ENCODE results near the gene EVA1A. TPM values are rescaled to one million over a fixed set of nuclear protein-coding genes. Genes with fewer than 3 reads are reported as not detected.

EVA1A gene
- total and polyA plus RNA-seq, 2 of the 8 experiments (the other 6 are each of a cell fraction or from before 2014, with no cell fraction given), result 2.4 to 4.3 TPM

GRCh38 chr2:75543446-75543845, 17.3 kb downstream of the EVA1A start (continued):
- TF ChIP-seq JUND (IDR thresholded peaks at IDR 0.05; ENCODE audit: low read length) (no peak), PHF8 (conservative IDR thresholded peaks at IDR 0.05; ENCODE audit: low read depth, low read length) (no peak), ZNF274 (IDR thresholded peaks at IDR 0.05; ENCODE audit: borderline replicate concordance, extremely low read depth, low read length) (no peak), HDAC6 (IDR thresholded peaks at IDR 0.05; ENCODE audit: low read depth, low read length) (no peak), MAX (IDR thresholded peaks at IDR 0.05) (no peak), ASH2L (IDR thresholded peaks at IDR 0.05; ENCODE audit: low read length) (no peak)

Measured in H1 (cell line).